Left lung (tissue), 10 donors: ENCODE measurements around the gene CD177. TPM values are rescaled to one million over a fixed set of nuclear protein-coding genes. Genes with fewer than 3 reads are reported as not detected.

Source experiments
- ATAC-seq: fragments of 200-7000 bp; cut with Tn5 transposase; one replicate; pipeline ENCODE4 v1.9.1; 2020; ENCODE audit warnings: moderate library complexity
- DNase-seq, 4 donors: peaks; one replicate each; pipeline ENCODE4 v3.0.0-alpha.2; 2013 to 2020
- H3K27ac ChIP-seq, 2 donors: fragments of 200-600 bp; sonication (generic) in 1 of 2; one replicate each; pipeline versions ENCODE4 v1.5.0 to v1.8.0; 2020 to 2021
- H3K27me3 ChIP-seq, 2 donors: fragments of 200-600 bp; sonication (generic) in 1 of 2; one replicate each; pipeline versions ENCODE4 v1.5.0 to v1.8.0; 2020 to 2021
- H3K36me3 ChIP-seq, 2 donors: fragments of 200-600 bp; sonication (generic) in 1 of 2; one replicate each; pipeline versions ENCODE4 v1.5.0 to v1.8.0; 2020 to 2021
- H3K4me1 ChIP-seq, 2 donors: fragments of 200-600 bp; one replicate each; pipeline ENCODE4 v1.8.0; 2021
- H3K4me3 ChIP-seq, 2 donors: fragments of 200-600 bp; sonication (generic) in 1 of 2; one replicate each; pipeline versions ENCODE4 v1.5.0 to v1.8.0; 2020 to 2021; ENCODE audit warnings: mild to moderate bottlenecking in 1 of 2
- H3K9me3 ChIP-seq, 2 donors: fragments of 200-600 bp; sonication (generic) in 1 of 2; one replicate each; pipeline versions ENCODE4 v1.5.0 to v1.8.0; 2020 to 2021
- intact Hi-C, 2 donors: fragments of 100-400 bp; cut with DNase I; formaldehyde crosslinking; loops; one replicate each; pipeline versions ENCODE4 v1.11.2 to v1.14.2; 2022
- polyA plus RNA-seq, 6 donors: library from polyadenylated mRNA; unstranded; fragments of 120-200 nt; gene quantifications; one replicate each; pipeline ENCODE4 v1.2.1, GENCODE V29; 2013; ENCODE audit not compliant: insufficient read length in 6 of 6
- total RNA-seq, 2 donors: library from RNA; stranded (reverse); fragmentation: NEBNext Ultra II Directional; extraction: Animal tissue kit (Norgen Biotek cat#: 25700); gene quantifications; one replicate each; pipeline ENCODE4 v1.2.1, GENCODE V29; 2021
- TF ChIP-seq, protein P1 (sequence below), 2 donors: fragments of 200-600 bp; sonication (generic) in 1 of 2; IDR thresholded peaks; one replicate each; pipeline versions ENCODE4 v1.5.0 to v1.8.0; 2021; ENCODE audit warnings: antibody characterized with exemption in 2 of 2
- donor health status: DM: no; HTN: yes; CAD: no.
- donor health status: DM: no; HTN: no; CAD: no.

CD177 gene
- total and polyA plus RNA-seq, 8 donors = 0.17 to 13.8 (median 0.54) TPM; not detected in 1

DNA sequence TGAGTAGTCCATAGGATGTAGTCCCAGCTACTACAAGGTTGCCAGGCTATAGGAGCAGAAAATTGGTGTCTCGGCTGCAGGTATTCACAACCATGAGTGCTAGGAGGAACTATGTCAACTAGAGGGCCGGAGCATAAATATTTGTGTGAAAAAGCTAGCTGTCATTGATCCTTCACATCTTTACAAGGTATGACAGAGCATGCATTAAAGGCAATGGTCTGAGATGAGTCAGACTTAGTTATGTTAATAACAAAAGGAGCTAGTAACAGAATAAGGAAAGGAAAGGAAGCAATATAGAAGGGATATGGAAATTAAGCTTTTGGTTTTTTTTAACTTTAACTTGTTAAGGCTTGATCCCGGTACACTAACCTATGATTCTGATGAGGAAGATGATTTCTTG lies 43.3 kb upstream of the CD177 start:
- no peaks in the 10 kb centered on the region for H3K9me3 ChIP-seq
- H3K27me3 ChIP-seq = peaks cover 0 to 29% of the 10 kb centered on the region in 2 donors
- H3K4me1 ChIP-seq = no peaks in the 10 kb centered on the region
- no peak for ATAC-seq
- H3K27ac ChIP-seq = no peak overlapping the region
- DNase-seq = no peak
- intact Hi-C loops = no loop called here
- TF ChIP-seq, protein P1, sequence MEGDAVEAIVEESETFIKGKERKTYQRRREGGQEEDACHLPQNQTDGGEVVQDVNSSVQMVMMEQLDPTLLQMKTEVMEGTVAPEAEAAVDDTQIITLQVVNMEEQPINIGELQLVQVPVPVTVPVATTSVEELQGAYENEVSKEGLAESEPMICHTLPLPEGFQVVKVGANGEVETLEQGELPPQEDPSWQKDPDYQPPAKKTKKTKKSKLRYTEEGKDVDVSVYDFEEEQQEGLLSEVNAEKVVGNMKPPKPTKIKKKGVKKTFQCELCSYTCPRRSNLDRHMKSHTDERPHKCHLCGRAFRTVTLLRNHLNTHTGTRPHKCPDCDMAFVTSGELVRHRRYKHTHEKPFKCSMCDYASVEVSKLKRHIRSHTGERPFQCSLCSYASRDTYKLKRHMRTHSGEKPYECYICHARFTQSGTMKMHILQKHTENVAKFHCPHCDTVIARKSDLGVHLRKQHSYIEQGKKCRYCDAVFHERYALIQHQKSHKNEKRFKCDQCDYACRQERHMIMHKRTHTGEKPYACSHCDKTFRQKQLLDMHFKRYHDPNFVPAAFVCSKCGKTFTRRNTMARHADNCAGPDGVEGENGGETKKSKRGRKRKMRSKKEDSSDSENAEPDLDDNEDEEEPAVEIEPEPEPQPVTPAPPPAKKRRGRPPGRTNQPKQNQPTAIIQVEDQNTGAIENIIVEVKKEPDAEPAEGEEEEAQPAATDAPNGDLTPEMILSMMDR (IDR thresholded peaks at IDR 0.05) = no peak
- H3K4me3 ChIP-seq = no peak overlapping the region
- H3K36me3 ChIP-seq = no peaks in the 10 kb centered on the region

DNA sequence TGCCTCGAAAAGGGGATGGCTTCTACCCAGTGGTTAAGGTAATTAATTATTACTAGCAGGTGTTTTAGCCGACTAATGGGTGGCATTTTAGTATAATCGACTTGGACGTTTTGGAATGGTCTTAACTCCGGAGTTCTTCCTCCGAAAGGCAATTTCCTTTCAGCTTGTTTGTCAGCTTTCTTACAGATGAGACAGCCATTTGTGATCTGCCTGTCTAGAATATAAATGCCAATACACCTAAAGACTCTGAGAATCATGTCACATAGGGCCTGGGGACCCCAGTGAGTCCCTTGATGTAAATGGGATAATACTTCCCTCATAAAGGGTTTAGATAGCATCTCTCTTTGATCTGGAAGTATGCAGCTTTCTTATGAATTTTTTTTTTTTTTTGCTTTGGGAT lies 42.2 kb upstream of the CD177 start:
- DNase-seq = no peak
- H3K27ac ChIP-seq = no peak overlapping the region
- ATAC-seq = no peak
- H3K27me3 ChIP-seq = peaks cover 0 to 21% of the 10 kb centered on the region in 2 donors
- no peaks in the 10 kb centered on the region for H3K4me1 ChIP-seq
- TF ChIP-seq, protein P1 (IDR thresholded peaks at IDR 0.05) = no peak
- H3K4me3 ChIP-seq = no peak overlapping the region
- intact Hi-C loops = no loop called here
- H3K9me3 ChIP-seq = no peaks in the 10 kb centered on the region
- no peaks in the 10 kb centered on the region for H3K36me3 ChIP-seq

DNA sequence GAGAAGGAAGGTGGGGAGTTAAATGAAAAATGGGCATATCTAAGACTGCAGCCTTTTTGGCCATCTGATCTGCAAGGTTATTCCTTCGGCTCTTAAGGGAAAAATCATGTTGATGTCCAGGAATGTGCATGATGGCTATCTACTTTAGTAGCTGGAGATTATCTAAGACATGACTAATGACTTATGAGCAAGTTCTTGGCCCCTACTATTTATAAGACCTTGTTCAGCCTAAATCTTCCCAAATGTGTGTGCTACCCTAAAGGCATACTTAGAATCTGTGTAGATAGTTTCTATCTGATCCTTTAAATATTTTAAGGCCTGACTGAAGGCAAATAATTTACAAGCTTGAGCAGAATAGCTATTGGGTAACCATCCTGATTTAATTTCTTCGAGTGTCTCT lies 41.8 kb upstream of the CD177 start:
- DNase-seq (no peak), ATAC-seq (no peak)
- Histone ChIP-seq H3K4me1 (no peaks in the 10 kb centered on the region), H3K27me3 (peaks cover 0 to 19% of the 10 kb centered on the region in 2 donors), H3K36me3 (no peaks in the 10 kb centered on the region), H3K27ac (no peak overlapping the region), H3K9me3 (no peaks in the 10 kb centered on the region), H3K4me3 (no peak overlapping the region)
- intact Hi-C loops = no loop called here
- TF ChIP-seq, protein P1 (IDR thresholded peaks at IDR 0.05) = no peak

DNA sequence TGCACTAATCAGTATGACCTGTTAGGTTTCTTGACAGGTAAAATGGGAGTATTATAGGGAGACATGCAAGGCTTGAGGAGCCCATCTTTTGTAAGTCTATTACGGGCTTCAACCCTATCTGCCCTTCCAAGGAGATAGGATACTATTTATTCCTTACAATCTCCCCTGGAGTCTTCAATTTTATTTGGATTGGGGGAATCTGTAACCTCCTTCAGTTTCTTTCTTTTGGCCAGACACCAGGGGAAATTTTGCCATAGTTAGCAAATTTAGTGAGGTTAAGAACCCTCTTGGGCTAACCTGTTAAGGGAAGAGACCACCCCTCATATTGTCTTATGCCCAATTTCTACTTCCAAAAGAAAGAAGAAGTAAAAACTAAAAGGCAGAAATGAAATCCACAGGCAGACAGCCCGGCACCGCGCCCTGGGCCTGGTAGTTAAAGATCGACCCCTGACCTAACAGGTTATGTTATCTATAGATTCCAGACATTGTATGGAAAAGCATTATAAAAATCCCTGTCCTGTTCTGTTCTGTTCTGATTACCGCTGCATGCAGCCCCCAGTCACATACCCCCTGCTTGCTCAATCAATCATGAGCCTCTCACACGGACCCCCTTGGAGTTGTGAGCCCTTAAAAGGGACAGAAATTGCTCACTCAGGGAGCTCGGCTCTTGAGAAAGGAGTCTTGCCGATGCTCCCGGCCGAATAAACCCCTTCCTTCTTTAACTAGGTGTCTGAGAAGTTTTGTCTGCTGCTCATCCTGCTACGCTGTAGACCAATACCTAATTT lies 39.6 kb upstream of the CD177 start:
- TF ChIP-seq, protein P1 (IDR thresholded peaks at IDR 0.05) = no peak
- DNase-seq (no peak), ATAC-seq (no peak)
- Histone ChIP-seq H3K4me1 (no peaks in the 10 kb centered on the region), H3K9me3 (no peaks in the 10 kb centered on the region), H3K27me3 (peaks cover 0 to 15% of the 10 kb centered on the region in 2 donors), H3K4me3 (no peak overlapping the region), H3K36me3 (no peaks in the 10 kb centered on the region), H3K27ac (no peak overlapping the region)
- intact Hi-C loops = no loop called here

DNA sequence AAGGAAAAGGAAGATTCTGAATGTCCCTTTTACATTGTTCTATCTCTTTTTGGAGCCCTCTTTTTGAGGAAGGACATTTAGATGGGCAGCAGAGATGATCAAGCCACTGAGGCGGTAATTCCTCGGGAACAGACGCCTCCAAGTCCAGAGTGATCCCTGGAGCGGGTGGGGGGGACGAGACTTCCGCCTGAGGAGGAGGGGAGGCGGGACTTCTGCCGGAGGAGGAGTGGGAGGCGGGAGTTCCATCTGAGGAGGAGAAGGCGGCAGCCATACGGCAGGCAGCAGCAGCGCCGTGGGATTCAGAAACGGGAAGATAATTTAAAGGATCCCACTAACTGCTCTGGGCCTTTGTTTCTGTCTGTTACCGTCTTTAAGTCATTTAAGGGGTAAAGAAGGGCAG lies 37.6 kb upstream of the CD177 start:
- H3K4me1 ChIP-seq = no peaks in the 10 kb centered on the region
- H3K9me3 ChIP-seq = no peaks in the 10 kb centered on the region
- TF ChIP-seq, protein P1 (IDR thresholded peaks at IDR 0.05) = no peak
- ATAC-seq (no peak), DNase-seq (no peak)
- peaks cover 0 to 9% of the 10 kb centered on the region in 2 donors for H3K27me3 ChIP-seq
- no peaks in the 10 kb centered on the region for H3K36me3 ChIP-seq
- no peak overlapping the region for H3K27ac ChIP-seq
- H3K4me3 ChIP-seq = no peak overlapping the region
- intact Hi-C loops = no loop called here
